ENCODE measurements around the gene NBEA. TPM values are rescaled to one million over a fixed set of nuclear protein-coding genes. Genes with fewer than 3 reads are reported as not detected.

NBEA gene
- total RNA-seq, 2 donors from 2014 or later: 17.5 to 24.7 TPM

DNA sequence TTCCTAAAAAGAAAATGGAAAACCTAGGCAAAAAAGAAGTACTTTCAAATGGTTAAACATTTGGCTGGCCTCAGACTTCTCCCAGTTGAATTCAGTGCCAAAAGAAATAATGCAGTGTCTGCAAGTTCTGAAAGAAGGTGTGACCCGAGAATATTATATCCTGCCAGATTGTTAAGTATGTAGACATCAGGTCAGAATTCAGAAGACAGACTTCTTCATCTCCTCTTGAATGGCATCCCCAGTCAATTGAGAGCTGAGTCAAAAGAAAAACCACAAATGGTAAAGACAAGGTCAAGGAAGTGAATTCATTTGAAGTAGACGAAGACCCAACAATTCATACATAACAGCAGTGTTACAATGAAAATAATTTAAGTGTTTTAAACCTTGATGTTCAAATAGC is 194.5 kb downstream of the NBEA start:
- Histone ChIP-seq H3K4me3 (no peak overlapping the region), H3K9me3 (no peaks in the 10 kb centered on the region), H3K4me1 (no peaks in the 10 kb centered on the region), H3K27me3 (no peaks in the 10 kb centered on the region), H3K36me3 (no peaks in the 10 kb centered on the region), H3K27ac (no peak overlapping the region)
- TF ChIP-seq, protein P1, sequence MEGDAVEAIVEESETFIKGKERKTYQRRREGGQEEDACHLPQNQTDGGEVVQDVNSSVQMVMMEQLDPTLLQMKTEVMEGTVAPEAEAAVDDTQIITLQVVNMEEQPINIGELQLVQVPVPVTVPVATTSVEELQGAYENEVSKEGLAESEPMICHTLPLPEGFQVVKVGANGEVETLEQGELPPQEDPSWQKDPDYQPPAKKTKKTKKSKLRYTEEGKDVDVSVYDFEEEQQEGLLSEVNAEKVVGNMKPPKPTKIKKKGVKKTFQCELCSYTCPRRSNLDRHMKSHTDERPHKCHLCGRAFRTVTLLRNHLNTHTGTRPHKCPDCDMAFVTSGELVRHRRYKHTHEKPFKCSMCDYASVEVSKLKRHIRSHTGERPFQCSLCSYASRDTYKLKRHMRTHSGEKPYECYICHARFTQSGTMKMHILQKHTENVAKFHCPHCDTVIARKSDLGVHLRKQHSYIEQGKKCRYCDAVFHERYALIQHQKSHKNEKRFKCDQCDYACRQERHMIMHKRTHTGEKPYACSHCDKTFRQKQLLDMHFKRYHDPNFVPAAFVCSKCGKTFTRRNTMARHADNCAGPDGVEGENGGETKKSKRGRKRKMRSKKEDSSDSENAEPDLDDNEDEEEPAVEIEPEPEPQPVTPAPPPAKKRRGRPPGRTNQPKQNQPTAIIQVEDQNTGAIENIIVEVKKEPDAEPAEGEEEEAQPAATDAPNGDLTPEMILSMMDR (IDR thresholded peaks at IDR 0.05): no peak
- no peak for DNase-seq (ENCODE audit: low spot score)

DNA sequence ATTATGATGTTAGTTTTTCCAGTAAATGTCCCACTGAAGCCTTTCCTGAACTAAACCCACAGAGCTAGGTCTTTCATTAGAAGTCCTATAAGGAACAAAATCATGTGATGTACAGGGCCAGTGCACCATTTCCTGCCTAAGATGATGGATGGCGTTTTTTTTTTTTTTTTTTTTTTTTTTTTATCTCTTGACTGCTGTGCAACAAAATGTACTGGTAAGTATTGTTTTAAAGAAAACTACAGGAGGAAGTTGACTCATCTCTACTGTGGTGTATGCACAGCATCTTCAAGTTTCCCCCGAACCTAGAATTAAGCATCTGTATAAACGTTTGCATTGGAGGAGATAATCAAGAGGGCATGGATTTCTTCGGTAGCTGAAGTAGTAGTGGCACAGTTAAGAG is 197.5 kb downstream of the NBEA start:
- no peak for DNase-seq (ENCODE audit: low spot score)
- H3K9me3 ChIP-seq: no peaks in the 10 kb centered on the region
- H3K36me3 ChIP-seq: no peaks in the 10 kb centered on the region
- H3K4me3 ChIP-seq: no peak overlapping the region
- no peak overlapping the region for H3K27ac ChIP-seq
- no peaks in the 10 kb centered on the region for H3K27me3 ChIP-seq
- H3K4me1 ChIP-seq: no peaks in the 10 kb centered on the region
- TF ChIP-seq, protein P1 (IDR thresholded peaks at IDR 0.05): no peak

DNA sequence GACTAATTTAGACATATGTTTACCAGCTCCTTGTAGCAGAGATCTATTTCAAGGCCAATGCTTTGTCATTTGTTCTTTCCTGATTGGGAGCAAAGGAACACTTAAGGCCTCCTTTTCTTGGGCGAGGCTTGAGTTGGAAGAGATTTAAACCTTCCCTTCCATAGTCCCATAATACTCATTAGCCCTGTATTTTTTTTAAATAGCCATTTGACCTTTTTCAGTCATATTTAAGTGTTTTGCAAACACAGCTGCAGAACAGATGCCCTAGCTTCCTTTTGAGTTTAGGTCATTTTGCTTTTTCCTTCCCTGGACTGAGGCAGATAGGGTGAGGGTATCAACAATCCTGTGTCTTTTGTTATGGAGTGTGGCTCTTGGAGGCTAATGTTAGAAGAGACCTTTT is 198.3 kb downstream of the NBEA start:
- no peaks in the 10 kb centered on the region for H3K4me1 ChIP-seq
- no peaks in the 10 kb centered on the region for H3K36me3 ChIP-seq
- TF ChIP-seq, protein P1 (IDR thresholded peaks at IDR 0.05): no peak
- H3K27me3 ChIP-seq: no peaks in the 10 kb centered on the region
- no peak overlapping the region for H3K27ac ChIP-seq
- H3K4me3 ChIP-seq: no peak overlapping the region
- no peaks in the 10 kb centered on the region for H3K9me3 ChIP-seq
- DNase-seq (ENCODE audit: low spot score): no peak

DNA sequence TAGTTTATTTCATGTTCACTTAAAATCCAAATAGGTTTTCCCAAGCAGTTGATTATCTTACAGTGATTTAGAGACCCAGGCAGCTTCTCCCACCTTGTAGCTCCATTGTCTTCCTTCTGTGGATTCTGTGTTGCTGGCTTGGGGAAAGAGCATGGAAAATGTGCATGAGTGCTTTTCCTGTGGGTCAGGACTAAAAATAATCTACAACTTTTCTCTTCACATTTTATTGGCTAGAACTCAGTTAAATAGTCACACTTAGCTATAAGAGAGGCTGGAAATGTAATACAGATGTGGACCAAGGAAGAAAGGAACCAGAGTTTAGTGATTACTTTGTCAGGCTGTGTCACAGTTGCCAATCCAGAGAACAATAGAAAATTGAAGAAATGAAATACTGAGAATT is 198.8 kb downstream of the NBEA start:
- no peak for DNase-seq (ENCODE audit: low spot score)
- Histone ChIP-seq H3K9me3 (no peaks in the 10 kb centered on the region), H3K27ac (no peak overlapping the region), H3K4me1 (no peaks in the 10 kb centered on the region), H3K27me3 (no peaks in the 10 kb centered on the region), H3K4me3 (no peak overlapping the region), H3K36me3 (no peaks in the 10 kb centered on the region)
- TF ChIP-seq, protein P1 (IDR thresholded peaks at IDR 0.05): no peak

DNA sequence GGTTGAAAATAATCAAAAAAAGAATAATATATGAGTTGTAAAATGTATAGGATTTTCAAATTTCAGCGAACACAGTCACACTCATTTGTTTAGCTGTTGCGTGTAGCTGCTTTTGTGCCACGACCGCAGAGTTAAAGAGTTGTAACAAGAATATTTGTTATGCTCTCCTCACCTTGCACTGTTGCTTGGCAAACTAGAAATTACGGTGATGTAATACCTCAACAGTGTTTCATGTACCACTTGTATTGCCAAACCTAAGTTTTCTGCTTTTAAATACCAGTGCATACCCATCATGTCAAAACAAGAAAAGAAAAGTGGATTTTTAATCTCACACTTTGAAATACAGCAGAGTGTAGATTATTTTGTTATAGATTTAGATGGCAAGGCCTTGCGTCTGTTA is 201.1 kb downstream of the NBEA start:
- no peak overlapping the region for H3K27ac ChIP-seq
- H3K36me3 ChIP-seq: no peaks in the 10 kb centered on the region
- TF ChIP-seq, protein P1 (IDR thresholded peaks at IDR 0.05): no peak
- no peak for DNase-seq (ENCODE audit: low spot score)
- no peaks in the 10 kb centered on the region for H3K27me3 ChIP-seq
- H3K4me1 ChIP-seq: no peaks in the 10 kb centered on the region
- H3K9me3 ChIP-seq: no peaks in the 10 kb centered on the region
- H3K4me3 ChIP-seq: no peak overlapping the region

GRCh38 chr13:35144166-35144890 is 202.3 kb downstream of the NBEA start:
- DNase-seq (ENCODE audit: low spot score): no peak

More at GRCh38 chr13:35144166-35144890, 202.3 kb downstream of the NBEA start:
- Histone ChIP-seq H3K36me3 (no peaks in the 10 kb centered on the region), H3K27me3 (no peaks in the 10 kb centered on the region), H3K9me3 (no peaks in the 10 kb centered on the region), H3K27ac (no peak overlapping the region), H3K4me1 (no peaks in the 10 kb centered on the region), H3K4me3 (no peak overlapping the region)
- TF ChIP-seq, protein P1 (IDR thresholded peaks at IDR 0.05): no peak

Data from right atrium auricular region (tissue), 2 donors.